GM12873 (cell line): ENCODE results near the gene GNB3.

Experiments
- CTCF ChIP-seq: IDR thresholded peaks from 2 replicates; pipeline ENCODE4 v1.5.1; 2012; ENCODE audit warnings: low read depth, mild to moderate bottlenecking, moderate library complexity, low read length, control low read depth; ENCODE audit not compliant: insufficient read depth; ENCODE audit errors: missing control alignments

GNB3 gene

GRCh38 chr12:6809056-6809455 is 31.7 kb upstream of the GNB3 start:
- no peak for TF ChIP-seq CTCF

- TF ChIP-seq CTCF: no peak
Measured at GRCh38 chr12:6810758-6811157, 30.0 kb upstream of the GNB3 start.

GRCh38 chr12:6813363-6813762 is 27.4 kb upstream of the GNB3 start:
- no peak for TF ChIP-seq CTCF

GRCh38 chr12:6816598-6816997 is 24.1 kb upstream of the GNB3 start:
- TF ChIP-seq CTCF: no peak

- TF ChIP-seq CTCF: no peak
Measured at GRCh38 chr12:6817098-6817497, 23.6 kb upstream of the GNB3 start.

- TF ChIP-seq CTCF: no peak
Measured at GRCh38 chr12:6817662-6818157, 23.0 kb upstream of the GNB3 start.

- TF ChIP-seq CTCF: no peak
Measured at GRCh38 chr12:6818222-6818621, 22.5 kb upstream of the GNB3 start.
